HUDEP-2 (cell line): ENCODE results near the gene CNTNAP4.

ENCODE experiments used
- DNase-seq, 76 experiments: peaks; one replicate each; lab custom pipeline; 2025; ENCODE audit not compliant: unreplicated experiment in 76 of 76; lab: John Stamatoyannopoulos, UW

Gene CNTNAP4

DNA sequence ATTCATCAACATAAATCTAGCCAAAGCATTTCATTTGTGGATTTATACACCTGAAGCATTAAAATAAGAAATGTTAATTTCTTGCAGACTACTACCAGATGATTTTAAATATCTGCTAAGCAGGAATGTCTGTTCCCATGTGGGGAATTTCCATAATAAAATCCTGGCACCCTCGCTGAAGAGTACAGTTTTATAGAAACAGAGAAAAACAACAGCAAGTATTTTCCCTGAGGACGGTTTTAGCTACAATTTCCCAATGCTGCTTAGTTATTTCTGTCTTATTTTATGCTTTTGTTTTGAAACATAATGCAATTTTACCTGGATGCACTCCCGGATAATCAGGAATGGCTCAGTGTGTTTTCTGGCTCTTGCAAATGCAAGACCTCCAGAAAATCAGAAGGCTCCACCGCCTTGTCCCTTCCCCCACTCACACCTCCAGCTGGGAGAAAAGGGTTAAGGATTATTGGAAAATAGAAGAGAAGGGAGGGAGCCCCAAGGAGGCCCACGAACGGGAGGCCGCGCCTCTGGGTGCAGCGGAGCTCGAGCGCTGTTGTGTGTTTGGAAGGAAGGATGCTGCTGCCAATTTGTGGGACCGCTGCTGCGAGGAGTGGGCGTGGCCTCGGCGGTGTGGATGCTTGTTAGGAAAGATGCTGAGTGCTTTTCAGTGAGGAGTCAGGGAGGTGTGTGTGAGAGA, at the start of gene CNTNAP4:
CNTNAP4 (plus strand) TSS at position 657 of the 694 bp plus-strand sequence. CDS start 262 bp downstream, outside the sequence.
- no peak for DNase-seq

DNA sequence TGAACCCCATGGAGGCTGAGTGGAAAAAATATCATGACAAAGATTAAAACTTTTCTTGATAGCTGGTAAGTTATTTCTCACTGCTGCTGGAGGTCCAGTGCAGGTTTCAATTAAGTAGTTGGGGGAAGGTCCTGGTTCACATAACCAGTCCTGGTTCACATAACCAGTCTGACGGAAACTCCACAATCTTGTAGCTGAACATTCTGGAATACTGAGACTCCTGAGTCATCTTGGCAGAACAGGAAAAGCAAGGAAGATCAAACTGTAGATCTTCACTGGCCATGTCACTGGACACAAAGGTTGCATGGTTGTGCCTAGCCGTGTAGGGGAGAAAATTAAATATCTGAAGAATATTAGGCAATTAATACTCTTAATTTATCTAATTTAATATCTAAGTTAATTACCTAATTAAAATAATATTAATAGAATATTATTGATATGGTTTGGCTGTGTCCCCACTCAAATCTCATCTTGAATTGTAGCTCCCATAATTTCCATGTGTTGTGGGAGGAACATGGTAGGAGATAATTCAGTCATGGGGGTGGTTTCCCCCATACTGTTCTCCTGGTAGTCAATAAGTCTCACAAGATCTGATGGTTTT, 48.6 kb upstream of the CNTNAP4 start:
- DNase-seq, result no peak

DNA sequence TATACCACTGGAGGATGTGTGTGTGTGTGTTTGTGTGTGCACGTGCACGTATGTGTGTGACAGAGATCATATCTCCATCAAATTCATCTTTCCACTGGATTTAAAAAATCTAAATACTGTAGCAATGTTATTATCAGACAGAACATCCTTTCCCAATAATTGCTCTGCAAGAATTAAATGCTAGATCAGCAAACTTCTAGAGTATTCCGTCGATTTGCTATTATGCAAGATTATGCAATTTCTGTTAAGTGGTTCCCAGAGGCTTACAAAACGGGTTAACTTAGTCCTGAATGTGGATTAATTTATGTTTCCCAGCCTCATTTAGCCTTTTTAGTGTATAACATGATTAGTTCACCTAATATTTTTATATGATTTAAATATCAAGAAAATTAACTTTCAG, 44.5 kb upstream of the CNTNAP4 start:
- DNase-seq, result no peak

DNA sequence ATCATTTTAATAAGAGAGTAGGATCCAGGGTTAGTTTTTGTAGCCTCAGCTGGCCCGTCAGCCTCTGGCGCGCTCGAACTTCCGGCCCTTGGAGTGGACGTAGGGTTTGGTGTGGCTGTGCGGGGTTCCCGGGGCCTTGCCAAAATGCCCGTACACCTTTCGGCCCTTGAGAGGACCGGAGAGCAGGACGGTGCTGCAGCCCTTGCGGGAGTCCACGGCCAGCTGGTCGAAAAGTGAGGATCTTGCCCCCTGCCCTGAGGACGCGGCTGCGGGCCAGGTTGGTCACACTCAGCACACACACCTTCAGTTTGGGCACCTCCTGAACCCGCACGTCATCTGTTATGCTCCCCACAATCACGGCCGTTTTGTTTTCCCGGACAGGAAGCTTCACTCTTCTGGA, 42.2 kb upstream of the CNTNAP4 start:
- DNase-seq, result no peak

DNA sequence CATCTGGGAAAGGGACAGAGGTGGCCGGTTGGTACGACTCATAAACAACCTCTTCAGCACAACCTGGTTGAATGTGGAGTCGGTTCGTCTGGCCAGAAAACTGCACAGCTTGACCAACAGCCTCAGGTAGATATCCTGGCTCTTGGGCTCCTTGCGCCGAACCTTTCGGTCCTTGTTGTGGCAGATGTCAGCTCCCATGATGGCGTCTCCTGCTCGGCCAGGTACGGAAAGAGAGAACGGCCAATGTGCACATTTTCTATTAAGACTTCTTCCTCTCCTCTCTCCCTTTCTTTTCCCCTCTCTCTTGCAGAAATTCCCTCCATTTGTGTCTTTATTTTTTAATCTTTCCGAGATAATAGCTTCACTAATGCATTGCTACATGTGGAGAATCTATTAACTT, 41.8 kb upstream of the CNTNAP4 start:
- no peak for DNase-seq

DNA sequence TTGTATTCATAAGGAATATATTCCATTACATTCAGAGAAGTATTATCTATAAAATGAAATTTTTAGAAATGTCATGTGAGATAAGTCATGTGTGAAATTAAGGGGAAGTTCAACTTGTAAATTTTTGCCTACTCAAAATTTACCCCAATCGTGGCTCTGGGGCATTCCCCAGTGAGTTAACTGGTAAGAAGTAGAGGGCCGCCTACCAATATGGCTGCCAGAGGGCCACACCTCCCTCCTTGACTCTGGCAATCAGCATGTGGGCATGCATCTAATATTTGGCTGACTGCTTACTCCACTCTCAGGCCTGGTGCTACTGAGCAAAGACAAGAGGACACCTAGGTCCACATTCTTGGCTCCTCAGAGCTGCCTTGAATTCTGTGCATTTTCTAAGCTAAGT, 39.7 kb upstream of the CNTNAP4 start:
- DNase-seq, result no peak

DNA sequence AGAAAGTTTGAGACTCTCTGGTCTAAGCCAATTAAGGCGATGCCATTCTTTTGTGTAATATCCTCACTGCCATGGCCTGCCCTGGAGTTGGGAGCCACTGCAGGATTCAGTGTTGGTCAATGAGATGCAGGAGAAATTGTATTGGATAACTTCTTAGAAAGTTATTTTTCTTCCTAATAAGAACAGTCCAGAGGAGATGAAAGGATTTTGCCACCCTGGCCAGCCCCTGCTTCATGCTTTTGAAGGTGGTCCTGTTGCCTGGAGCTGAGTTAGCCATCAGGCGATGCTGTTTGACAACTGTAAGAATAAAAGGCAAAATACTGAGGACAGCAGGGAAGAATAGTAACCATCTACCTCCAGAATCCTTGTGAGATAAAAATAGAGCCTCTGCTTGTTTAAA, 35.4 kb upstream of the CNTNAP4 start:
- DNase-seq, result no peak

DNA sequence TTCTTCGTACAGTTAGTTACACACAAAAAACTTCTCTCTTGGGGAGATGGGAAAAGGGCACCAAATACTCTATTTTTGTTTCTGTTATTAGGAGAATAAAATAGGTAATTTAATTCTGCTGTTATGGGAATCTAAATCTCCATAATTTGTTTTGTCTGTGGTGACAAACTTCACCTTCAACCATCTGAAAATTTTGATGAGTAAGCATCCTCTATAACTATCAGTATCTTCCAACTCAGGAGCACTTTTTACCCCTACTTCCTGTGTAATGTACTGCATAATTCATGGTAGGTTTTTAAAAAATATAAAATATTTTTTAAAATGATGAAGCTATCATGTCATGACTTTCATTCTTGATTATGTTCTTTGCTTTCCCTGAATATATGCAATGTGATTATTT, 33.6 kb upstream of the CNTNAP4 start:
- no peak for DNase-seq

DNA sequence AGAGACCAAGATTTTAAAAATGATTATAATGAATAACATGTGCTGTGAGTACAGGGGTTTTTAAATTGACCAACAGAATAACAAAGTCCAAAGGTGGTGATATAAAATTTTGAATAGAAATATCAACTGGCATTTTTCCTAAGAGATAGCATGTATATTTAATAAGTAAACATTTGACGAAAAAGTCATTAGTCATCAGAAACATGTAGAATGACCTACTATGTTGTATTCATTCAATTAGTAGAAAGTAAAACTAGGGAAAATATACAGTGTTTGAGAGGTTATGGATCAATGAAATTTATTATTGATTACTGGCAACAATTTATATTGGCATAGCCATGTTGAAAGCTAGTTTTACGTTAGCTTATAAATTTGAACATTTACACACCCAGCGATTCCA, 30.6 kb upstream of the CNTNAP4 start:
- no peak for DNase-seq

DNA sequence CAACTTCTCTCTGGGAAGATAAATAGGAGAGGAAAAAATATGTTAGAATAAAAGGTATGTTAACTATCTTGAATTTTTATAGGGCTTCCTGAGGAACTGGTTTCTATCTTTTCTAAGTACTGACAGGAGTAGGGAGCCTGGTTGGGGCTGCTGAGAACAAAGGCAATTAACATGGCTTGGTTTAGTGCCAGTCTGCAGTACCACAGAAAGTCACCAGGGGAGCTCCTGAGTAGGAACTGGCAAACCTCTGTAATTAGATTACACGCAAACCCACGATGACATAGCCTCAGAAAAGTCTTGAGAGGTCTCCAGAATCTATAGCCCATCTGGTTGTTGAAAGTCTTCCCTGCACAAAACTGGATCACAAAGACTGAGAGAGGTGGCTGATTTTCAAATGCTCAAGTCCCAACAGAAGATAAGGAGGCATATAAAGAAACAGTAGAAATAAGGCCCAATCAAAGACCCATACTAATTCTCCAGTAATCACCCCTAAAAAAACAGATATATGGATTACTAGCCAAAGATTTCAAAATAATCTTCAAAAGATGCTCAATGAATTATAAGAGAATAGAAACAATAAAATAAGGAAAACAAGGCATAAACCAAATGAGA, 11.7 kb upstream of the CNTNAP4 start:
- peak in 27 of 76 experiments; percentile 0 to 67 (median 13) for DNase-seq

DNA sequence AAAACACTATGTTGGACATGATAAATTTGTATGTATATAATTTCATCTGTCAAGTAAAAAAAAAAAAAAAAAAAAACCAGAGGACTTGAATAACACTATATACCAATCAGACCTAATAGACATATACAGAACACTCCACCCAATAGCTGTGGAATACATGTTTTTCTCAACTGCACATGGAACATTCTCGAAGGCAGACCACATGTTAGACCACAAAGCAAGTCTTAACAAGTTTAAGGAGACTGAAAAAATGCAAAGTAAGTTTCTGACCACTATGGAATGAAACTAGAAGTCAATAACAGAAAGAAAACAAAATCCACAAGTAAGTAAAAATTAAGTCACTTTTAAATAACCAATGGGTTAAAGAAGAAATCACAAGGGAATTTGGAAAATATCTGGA, 8.4 kb upstream of the CNTNAP4 start:
- no peak for DNase-seq

DNA sequence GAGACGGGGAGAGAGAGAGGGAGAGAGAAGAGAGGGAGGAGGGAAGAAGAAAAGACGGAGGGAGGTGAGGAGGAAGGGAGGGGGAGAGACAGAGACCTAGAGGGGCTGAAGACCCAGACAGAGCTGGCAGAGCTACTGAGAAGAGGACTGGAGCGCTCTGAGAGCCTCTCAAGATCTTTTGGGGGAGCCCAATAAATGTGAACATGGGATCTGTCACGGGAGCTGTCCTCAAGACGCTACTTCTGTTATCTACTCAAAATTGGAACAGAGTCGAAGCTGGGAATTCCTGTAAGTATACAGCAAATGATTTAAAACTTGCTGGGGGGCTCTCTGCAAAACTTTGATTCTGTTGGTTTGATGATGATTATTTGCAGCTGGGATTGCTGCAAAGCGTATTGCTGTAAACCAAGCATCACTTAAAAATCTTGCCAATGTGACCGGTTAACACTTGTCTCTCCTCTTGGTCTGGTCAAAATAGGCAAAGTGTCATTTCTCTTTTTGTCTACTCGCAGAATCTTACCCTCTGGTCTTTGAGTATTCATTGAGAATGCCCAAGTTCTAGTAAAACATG, 344 bp downstream of the CNTNAP4 start:
- no peak for DNase-seq

DNA sequence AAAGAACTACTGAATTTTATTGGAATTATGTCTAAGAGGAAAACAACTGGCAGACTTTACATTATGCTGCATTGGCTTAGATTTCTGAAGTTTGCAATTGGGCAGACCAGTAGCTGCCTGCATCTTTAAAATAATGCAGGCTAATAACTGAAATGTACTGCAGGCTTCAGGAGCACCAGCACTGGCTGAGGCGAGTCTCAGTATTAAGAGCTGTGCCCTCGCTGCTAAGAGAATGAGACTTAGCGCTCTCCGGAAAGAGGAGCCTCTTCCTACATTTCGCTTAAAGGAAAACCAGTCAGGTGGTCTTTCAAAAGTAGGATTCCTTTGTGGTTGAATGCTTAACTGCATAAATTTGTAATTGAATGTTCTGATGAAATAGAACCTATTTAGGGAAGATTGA, 885 bp downstream of the CNTNAP4 start:
- no peak for DNase-seq

DNA sequence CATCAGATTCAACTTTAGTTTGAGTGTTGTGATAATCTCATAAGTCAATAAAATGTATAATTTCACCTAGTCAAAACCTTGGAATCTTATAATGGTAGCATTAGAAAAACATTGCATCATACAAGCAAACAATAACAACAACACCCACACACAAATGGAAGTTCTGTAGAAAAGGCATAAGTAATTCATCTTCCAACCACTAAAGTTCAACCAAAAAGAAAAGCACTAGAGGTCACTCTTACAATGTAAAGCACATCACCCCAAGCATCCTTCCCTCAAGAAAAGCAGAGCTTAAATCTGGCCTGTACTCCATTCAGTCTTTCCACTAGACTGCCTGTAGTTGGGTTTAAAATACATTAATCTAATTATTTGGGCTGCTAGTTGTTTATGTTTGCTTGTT, 1.8 kb downstream of the CNTNAP4 start:
- peak in 4 of 76 experiments; percentile 6 to 28 (median 8) for DNase-seq

DNA sequence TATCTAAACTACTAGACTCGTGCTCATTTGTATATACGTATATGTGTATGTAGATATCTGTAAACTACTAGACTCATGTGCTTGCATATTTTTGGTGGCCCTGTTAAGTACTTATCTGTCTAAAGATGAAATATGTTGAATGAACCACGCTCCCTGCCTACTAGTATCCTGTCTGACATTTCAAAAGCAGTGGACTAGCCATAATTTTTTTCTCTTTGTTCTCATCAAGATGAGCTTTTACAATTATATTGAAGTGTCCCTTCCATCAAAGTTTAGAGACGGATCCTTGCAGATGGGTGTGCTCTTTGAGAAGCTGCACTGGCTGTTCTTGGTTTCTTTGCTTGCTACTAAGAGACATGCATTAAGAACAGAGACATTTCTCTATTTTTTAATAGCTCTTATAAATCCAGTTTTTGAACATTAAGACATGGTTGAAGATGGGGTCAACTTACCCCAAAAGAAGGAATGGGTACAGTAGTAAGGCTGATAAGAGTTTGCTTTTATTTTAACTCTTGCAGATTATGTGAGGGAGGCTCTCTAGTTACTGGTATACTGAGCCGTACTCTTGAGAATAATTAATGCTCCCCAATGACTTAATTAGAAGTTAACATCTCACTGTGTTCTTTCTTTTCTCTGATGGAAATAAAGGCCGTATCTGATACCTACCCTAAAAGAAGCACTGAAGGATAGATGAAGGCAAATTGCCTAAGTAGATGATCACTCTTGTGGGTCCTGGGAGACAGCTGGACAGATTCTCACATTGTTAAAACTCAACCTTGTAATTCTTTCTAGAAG, 3.4 kb downstream of the CNTNAP4 start:
- DNase-seq, result no peak

DNA sequence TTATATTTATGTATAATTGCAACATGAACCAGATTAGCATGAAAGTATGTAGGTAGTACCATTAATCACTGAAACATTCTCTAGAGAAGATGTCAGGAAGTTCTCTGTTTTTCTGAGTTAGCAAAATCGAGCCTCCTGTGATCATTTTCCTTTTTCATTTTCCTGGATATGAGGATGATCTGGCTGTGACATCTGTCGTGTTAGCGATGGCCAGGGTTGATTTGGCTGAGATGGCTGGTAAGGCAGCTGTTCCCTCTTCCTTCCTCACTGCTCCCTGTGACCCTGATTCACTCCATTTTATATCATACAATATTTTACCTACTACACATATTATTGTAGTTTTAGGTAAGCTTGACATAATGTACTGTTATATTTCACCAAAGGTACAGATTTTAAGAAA, 10.3 kb downstream of the CNTNAP4 start:
- DNase-seq, result no peak

DNA sequence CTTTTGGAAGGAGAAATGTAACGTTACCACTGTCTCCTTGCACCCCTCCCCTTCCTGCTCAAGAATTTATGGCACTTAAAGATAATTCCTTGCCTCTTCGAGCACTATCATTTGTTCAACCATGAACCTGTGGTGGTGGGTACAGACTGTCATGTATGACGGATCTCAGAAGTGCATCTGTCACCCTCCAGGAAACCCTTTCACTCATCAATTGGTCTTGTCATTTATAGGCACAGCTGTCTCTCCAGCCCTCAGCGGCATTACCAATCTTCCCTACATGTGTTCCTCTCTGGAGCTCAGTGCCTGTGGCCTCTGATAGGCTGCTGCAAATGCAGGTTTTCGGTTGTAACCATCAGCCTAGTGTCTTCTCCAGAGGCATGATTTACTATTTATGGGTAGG, 15.0 kb downstream of the CNTNAP4 start:
- no peak for DNase-seq

DNA sequence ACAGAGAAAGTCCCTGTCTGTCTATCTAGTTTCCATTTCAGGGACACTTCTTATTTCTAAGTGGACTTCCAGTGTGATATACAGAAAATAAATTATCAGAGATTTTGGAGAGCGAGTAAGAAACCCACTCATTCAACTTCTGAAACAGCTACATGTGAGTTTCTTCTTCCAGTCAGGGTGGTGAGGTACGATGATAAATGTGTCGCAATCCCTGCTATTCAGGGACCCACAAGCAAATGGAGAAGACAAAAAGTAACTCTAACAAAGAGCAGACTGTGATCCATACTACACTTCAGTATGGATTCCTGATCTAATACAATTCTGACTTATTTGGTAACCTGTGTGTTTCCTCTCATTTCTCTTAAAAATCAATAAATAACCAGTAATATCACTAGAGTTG, 16.8 kb downstream of the CNTNAP4 start:
- DNase-seq, result no peak

DNA sequence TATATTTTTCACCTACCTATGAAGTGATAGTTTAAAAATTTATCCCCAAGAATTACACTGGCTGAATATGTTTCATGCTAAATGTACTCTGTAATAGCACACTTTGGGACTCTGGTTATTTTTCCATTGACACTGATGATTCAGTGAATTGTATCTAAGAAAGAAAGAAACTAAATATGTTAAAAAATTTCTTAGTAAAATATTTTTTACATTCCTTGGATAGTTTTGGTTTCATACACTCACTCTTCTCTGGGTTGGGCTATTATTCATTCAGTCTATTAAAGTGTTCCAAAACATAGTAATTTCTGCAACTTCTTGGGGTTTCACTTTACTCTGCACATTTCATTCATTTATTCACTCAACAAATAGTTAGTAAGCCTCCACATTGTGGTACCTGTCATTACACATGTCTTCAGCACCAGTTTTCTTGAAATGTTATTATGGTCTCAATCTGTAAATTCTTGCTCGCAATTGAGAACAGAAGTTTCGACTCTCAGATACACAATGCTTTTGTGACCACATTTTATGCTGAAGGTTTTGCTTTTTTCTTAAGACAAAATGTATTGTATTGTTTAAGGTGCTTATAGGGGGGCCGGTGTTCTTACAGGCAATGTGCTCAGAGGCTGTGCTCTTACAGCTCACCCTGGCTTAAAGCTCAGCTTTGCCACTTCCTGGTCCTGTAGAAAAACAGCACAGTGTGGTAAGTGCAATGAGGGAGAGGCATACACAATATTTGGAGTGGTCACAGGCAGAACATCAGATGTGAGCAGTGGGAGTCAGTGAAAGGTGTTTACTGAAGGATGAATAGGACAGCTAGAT, 17.4 kb downstream of the CNTNAP4 start:
- DNase-seq, result no peak

DNA sequence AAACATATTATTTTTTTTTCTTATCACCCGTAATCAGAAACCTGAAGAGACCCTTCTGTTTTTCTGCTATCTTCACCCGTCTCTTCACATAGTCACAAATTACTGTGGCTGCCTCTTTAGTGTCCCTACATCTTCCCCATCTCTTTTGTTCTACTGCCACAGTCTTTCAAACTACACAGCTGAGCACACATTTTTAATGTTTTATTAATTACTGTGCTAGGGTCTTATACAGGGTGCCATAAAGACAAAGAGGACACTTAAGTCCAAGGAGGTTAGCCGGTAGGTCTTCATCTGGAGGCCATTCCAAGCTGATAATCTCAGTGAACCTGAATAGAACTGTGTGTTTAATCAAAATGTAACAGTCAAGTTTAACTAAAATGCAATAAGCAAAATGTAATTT, 20.7 kb downstream of the CNTNAP4 start:
- no peak for DNase-seq
